IMR-90 (cell line): Measurements from ENCODE around the gene LRRC72. TPM values are rescaled to one million over a fixed set of nuclear protein-coding genes. Genes with fewer than 3 reads are reported as not detected.

Experiments
- ATAC-seq: fragments of 200-7000 bp; cut with Tn5 transposase; 2 replicates; pipeline ENCODE4 v1.9.1; 2020; ENCODE audit warnings: low read depth, mild to moderate bottlenecking, moderate library complexity
- BruUV-seq: library from RNA; stranded (reverse); fragments of 400-500 nt; replicated peaks from 2 replicates; lab custom pipeline; 2021; lab: Mats Ljungman, UMichigan
- CTCF ChIA-PET: fragments of 300-600 bp; formaldehyde crosslinking; extraction: SDS; loops from one replicate; lab custom pipeline; 2021; ENCODE audit warnings: antibody characterized with exemption; lab: Yijun Ruan, JAX
- POLR2A ChIA-PET: fragments of 300-600 bp; sonication (Branson Sonifier 250); formaldehyde crosslinking; loops from one replicate; lab custom pipeline; 2022; ENCODE audit warnings: antibody characterized with exemption; ENCODE audit not compliant: unreplicated experiment; lab: Charles Lee
- DNase-seq: peaks from one replicate; pipeline ENCODE4 v3.0.0; 2013
- H2AFZ ChIP-seq: replicated peaks from 2 replicates; pipeline ENCODE3; 2013; ENCODE audit warnings: low read length, mild to moderate bottlenecking; ENCODE audit not compliant: poor library complexity
- H2AK5ac ChIP-seq: 2 replicates; pipeline ENCODE4 v1.6.1; 2013; ENCODE audit warnings: low read depth, low read length, inconsistent platforms
- H2AK9ac ChIP-seq: replicated peaks from 2 replicates; pipeline ENCODE3; 2013; ENCODE audit warnings: mild to moderate bottlenecking, low read depth, low read length, moderate library complexity; ENCODE audit not compliant: poor library complexity
- H2BK120ac ChIP-seq: 2 replicates; pipeline ENCODE4 v1.6.1; 2013; ENCODE audit warnings: low read depth, low read length, inconsistent platforms
- H2BK15ac ChIP-seq: 3 replicates; pipeline ENCODE4 v1.6.1; 2013; ENCODE audit warnings: low read depth, low read length, inconsistent platforms
- H2BK20ac ChIP-seq: 2 replicates; pipeline ENCODE4 v1.6.1; 2013; ENCODE audit warnings: low read depth, mild to moderate bottlenecking, inconsistent platforms, low read length, moderate library complexity
- H2BK5ac ChIP-seq: 2 replicates; pipeline ENCODE4 v1.6.1; 2013; ENCODE audit warnings: mild to moderate bottlenecking, low read depth, low read length, inconsistent platforms; ENCODE audit not compliant: poor library complexity, severe bottlenecking
- H3K14ac ChIP-seq: replicated peaks from 2 replicates; pipeline ENCODE4 v1.6.1; 2013; ENCODE audit warnings: low read depth, low read length, inconsistent platforms
- H3K18ac ChIP-seq: 2 replicates; pipeline ENCODE4 v1.6.1; 2013; ENCODE audit warnings: low read depth, low read length, control low read depth
- H3K23ac ChIP-seq: 2 replicates; pipeline ENCODE4 v1.6.1; 2013; ENCODE audit warnings: low read depth, low read length, inconsistent platforms
- H3K27ac ChIP-seq: 2 replicates; pipeline ENCODE4 v1.5.1; 2013; ENCODE audit warnings: mild to moderate bottlenecking, control low read depth, low read length; ENCODE audit not compliant: insufficient read depth
- H3K27me3 ChIP-seq: 2 replicates; pipeline ENCODE4 v1.6.1; 2013; ENCODE audit warnings: low read length; ENCODE audit not compliant: control insufficient read depth, insufficient read depth
- H3K36me3 ChIP-seq: 2 replicates; pipeline ENCODE4 v1.6.1; 2013; ENCODE audit warnings: low read length, mixed read lengths; ENCODE audit not compliant: control insufficient read depth, insufficient read depth
- H3K4ac ChIP-seq: 2 replicates; pipeline ENCODE4 v1.6.1; 2013; ENCODE audit warnings: low read depth, low read length, inconsistent platforms
- H3K4me1 ChIP-seq: 2 replicates; pipeline ENCODE4 v1.6.1; 2013; ENCODE audit warnings: low read length, mixed read lengths; ENCODE audit not compliant: control insufficient read depth, insufficient read depth
- H3K4me2 ChIP-seq: 2 replicates; pipeline ENCODE4 v1.6.1; 2013; ENCODE audit warnings: low read depth, mild to moderate bottlenecking, control low read depth, low read length, moderate library complexity
- H3K4me3 ChIP-seq: 2 replicates; pipeline ENCODE4 v1.5.1; 2013; ENCODE audit warnings: low read depth, mild to moderate bottlenecking, control low read depth, low read length, moderate library complexity; ENCODE audit not compliant: insufficient read depth
- H3K56ac ChIP-seq: 2 replicates; pipeline ENCODE4 v1.6.1; 2013; ENCODE audit warnings: low read length, inconsistent platforms; ENCODE audit not compliant: insufficient read depth; ENCODE audit errors: extremely low read depth
- H3K79me1 ChIP-seq, 2 experiments: 2 replicates each; pipeline ENCODE4 v1.6.1; 2013; ENCODE audit warnings: low read length in 2 of 2, inconsistent platforms in 1 of 2, low read depth in 1 of 2
- H3K9ac ChIP-seq: 2 replicates; pipeline ENCODE4 v1.6.1; 2013; ENCODE audit warnings: low read depth, low read length, control low read depth
- H3K9me1 ChIP-seq: 2 replicates; pipeline ENCODE4 v1.6.1; 2013; ENCODE audit warnings: low read length, inconsistent platforms; ENCODE audit not compliant: insufficient read depth
- H3K9me3 ChIP-seq: 2 replicates; pipeline ENCODE4 v1.6.1; 2013; ENCODE audit warnings: low read length; ENCODE audit not compliant: control insufficient read depth, insufficient read depth
- H4K20me1 ChIP-seq: 2 replicates; pipeline ENCODE4 v1.6.1; 2013; ENCODE audit warnings: low read length, inconsistent platforms; ENCODE audit not compliant: insufficient read depth
- H4K5ac ChIP-seq: 2 replicates; pipeline ENCODE4 v1.6.1; 2013; ENCODE audit warnings: mild to moderate bottlenecking, low read depth, low read length, control low read depth
- H4K8ac ChIP-seq, 2 experiments: 2 replicates each; pipeline ENCODE4 v1.6.1; 2013; ENCODE audit warnings: low read depth in 2 of 2, low read length in 2 of 2, control low read depth in 1 of 2, inconsistent platforms in 1 of 2
- H4K91ac ChIP-seq: 2 replicates; pipeline ENCODE4 v1.6.1; 2013; ENCODE audit warnings: low read depth, low read length, inconsistent platforms; ENCODE audit not compliant: insufficient read depth
- CHD1 ChIP-seq: IDR thresholded peaks from 2 replicates; pipeline ENCODE4 v1.6.1; 2012; ENCODE audit warnings: low read depth, low read length, improper control_type of control experiment
- CTCF ChIP-seq: conservative IDR thresholded peaks from 2 replicates; pipeline ENCODE4 v1.5.1; 2012; ENCODE audit warnings: mild to moderate bottlenecking, low read depth, low read length, improper control_type of control experiment
- FOS ChIP-seq: fragments of 150-350 bp; IDR thresholded peaks from 2 replicates; pipeline ENCODE4 v1.6.1; 2016; ENCODE audit warnings: low read depth, low read length
- NFE2L2 ChIP-seq: fragments of 150-350 bp; IDR thresholded peaks from 2 replicates; pipeline ENCODE4 v1.6.1; 2016; ENCODE audit warnings: low read depth, mild to moderate bottlenecking, low read length
- POLR2A ChIP-seq: IDR thresholded peaks from 2 replicates; pipeline ENCODE4 v1.6.1; 2012; ENCODE audit warnings: mild to moderate bottlenecking, low read depth, low read length
- RAD21 ChIP-seq: IDR thresholded peaks from 2 replicates; pipeline ENCODE4 v1.6.1; 2012; ENCODE audit warnings: low read length, improper control_type of control experiment
- RFX5 ChIP-seq: IDR thresholded peaks from 2 replicates; pipeline ENCODE4 v1.8.0; 2012; ENCODE audit warnings: low read depth, mild to moderate bottlenecking, low read length, moderate library complexity
- USF2 ChIP-seq: fragments of 150-350 bp; IDR thresholded peaks from 2 replicates; pipeline ENCODE4 v1.6.1; 2017; ENCODE audit warnings: mild to moderate bottlenecking, antibody characterized with exemption, low read length, low read depth
- WGBS, 2 experiments: methylation state at CpG; one replicate each; pipeline versions ENCODE4 v1.1.5 to v1.1.7; 2013; ENCODE audit warnings: missing lambda C conversion rate in 2 of 2; ENCODE audit not compliant: insufficient read length in 1 of 2; ENCODE audit errors: extremely low coverage in 2 of 2; 5-methylcytosine and 5-hydroxymethylcytosine counted together
- dilution Hi-C: fragments of 300-500 bp; cut with HindIII; formaldehyde crosslinking; loops from one replicate; pipeline ENCODE4 v1.14.3; 2018; ENCODE audit warnings: low sequenced_read_pairs; ENCODE audit not compliant: unreplicated experiment
- in situ Hi-C: fragments of 300-500 bp; cut with MboI; formaldehyde crosslinking; loops from 3 replicates; pipeline ENCODE4 v1.14.3; 2019; ENCODE audit warnings: low sequenced_read_pairs, inconsistent platforms, mixed read lengths
- intact Hi-C: fragments of 100-400 bp; cut with micrococcal nuclease; formaldehyde crosslinking; loops from 2 replicates; pipeline ENCODE4 v1.10.0; 2022
- polyA plus RNA-seq, 3 experiments: library from polyadenylated mRNA; depleted of rRNA; stranded (reverse); fragments of >200 nt; gene quantifications; 2 replicates each; pipeline ENCODE4 v1.2.3, GENCODE V29; 2012; ENCODE audit warnings: low replicate concordance in 1 of 3
- total RNA-seq: library from RNA; depleted of rRNA; stranded (reverse); fragments of >200 nt; gene quantifications from 2 replicates; pipeline ENCODE4 v1.2.3, GENCODE V29; 2012

The LRRC72 gene
- total and polyA plus RNA-seq, 2 of the 4 experiments (the other 2 are of a cell fraction): not detected

- H3K79me1 ChIP-seq: no peaks in the 10 kb centered on the region
- 91% methylated on average over 12 of the region's 17 CpGs; no CpG with 5 or more reads in 1 of the 2 experiments for WGBS, 2 experiments
- ChIA-PET CTCF (no interaction called here), POLR2A (no interaction called here)
- H3K27me3 ChIP-seq: no peaks in the 10 kb centered on the region
- H2BK15ac ChIP-seq: no peak overlapping the region
- H3K9ac ChIP-seq: no peak overlapping the region
- H3K9me1 ChIP-seq: no peaks in the 10 kb centered on the region
- no peak overlapping the region for H3K14ac ChIP-seq
- H2AFZ ChIP-seq: no peak overlapping the region
- intact Hi-C loops (no loop called here), in situ Hi-C loops (no loop called here), dilution Hi-C loops (no loop called here)
- no peak overlapping the region for H2BK20ac ChIP-seq
- TF ChIP-seq FOS (no peak), RAD21 (no peak), POLR2A (no peak), NFE2L2 (no peak), CHD1 (no peak), CTCF (no peak), RFX5 (no peak), USF2 (no peak)
- no peak overlapping the region for H3K4me2 ChIP-seq
- no peak overlapping the region for H2AK9ac ChIP-seq
- H4K91ac ChIP-seq: no peak overlapping the region
- H3K4ac ChIP-seq: no peak overlapping the region
- no TSS peak for BruUV-seq
- H3K18ac ChIP-seq: no peak overlapping the region
- ATAC-seq (no peak), DNase-seq (no peak)
- no peaks in the 10 kb centered on the region for H3K36me3 ChIP-seq
- no peaks in the 10 kb centered on the region for H3K9me3 ChIP-seq
- no peak overlapping the region for H3K27ac ChIP-seq
- no peaks in the 10 kb centered on the region for H3K4me1 ChIP-seq
- no peak overlapping the region for H2AK5ac ChIP-seq
- H4K8ac ChIP-seq: no peak overlapping the region
- H4K20me1 ChIP-seq: no peaks in the 10 kb centered on the region
- no peak overlapping the region for H3K56ac ChIP-seq
- no peak overlapping the region for H2BK5ac ChIP-seq
- H4K5ac ChIP-seq: no peak overlapping the region
- H3K23ac ChIP-seq: no peak overlapping the region
- no peak overlapping the region for H3K4me3 ChIP-seq
- H2BK120ac ChIP-seq: no peak overlapping the region
Observed at GRCh38 chr7:16585540-16585939, 58.9 kb downstream of the LRRC72 start.
